NCI-H146 treated with DMSO at 0.1 percent for 48 hours (cell line): ENCODE results near the gene L3MBTL4.
"Not testable (repeated sequence)": the region's sequence is repeated elsewhere in the genome, so short reads cannot be mapped to it uniquely, and the experiment has no call there.

ENCODE experiments used
- DNase-seq: peaks from one replicate; lab custom pipeline; 2025; ENCODE audit not compliant: unreplicated experiment; lab: John Stamatoyannopoulos, UW

The L3MBTL4 gene

GRCh38 chr18:6315517-6316331 lies 99.0 kb downstream of the L3MBTL4 start:
- DNase-seq: no peak

GRCh38 chr18:6313415-6313814 lies 101.3 kb downstream of the L3MBTL4 start:
- DNase-seq: no peak

- no peak for DNase-seq
Measured at GRCh38 chr18:6311456-6312215, 103.1 kb downstream of the L3MBTL4 start.

- DNase-seq: no peak
Measured at GRCh38 chr18:6310714-6311113, 104.0 kb downstream of the L3MBTL4 start.

- DNase-seq: no peak
Measured at GRCh38 chr18:6297875-6298274, 116.8 kb downstream of the L3MBTL4 start.

GRCh38 chr18:6294148-6294784 lies 120.4 kb downstream of the L3MBTL4 start:
- DNase-seq: no peak

GRCh38 chr18:6289843-6290242 lies 124.9 kb downstream of the L3MBTL4 start:
- no peak for DNase-seq

- DNase-seq: no peak
Measured at GRCh38 chr18:6286585-6286984, 128.1 kb downstream of the L3MBTL4 start.

- DNase-seq: no peak
Measured at GRCh38 chr18:6284761-6285160, 129.9 kb downstream of the L3MBTL4 start.

- no peak for DNase-seq
Measured at GRCh38 chr18:6284300-6284699, 130.4 kb downstream of the L3MBTL4 start.

GRCh38 chr18:6281874-6282273 lies 132.8 kb downstream of the L3MBTL4 start:
- no peak for DNase-seq

GRCh38 chr18:6280211-6280743 lies 134.4 kb downstream of the L3MBTL4 start:
- no peak for DNase-seq

- no peak for DNase-seq
Measured at GRCh38 chr18:6279308-6279707, 135.4 kb downstream of the L3MBTL4 start.

- no peak for DNase-seq
Measured at GRCh38 chr18:6273423-6273822, 141.3 kb downstream of the L3MBTL4 start.

GRCh38 chr18:6272144-6272543 lies 142.6 kb downstream of the L3MBTL4 start:
- DNase-seq: not testable (repeated sequence)

GRCh38 chr18:6271585-6271984 lies 143.1 kb downstream of the L3MBTL4 start:
- no peak for DNase-seq

- DNase-seq: no peak
Measured at GRCh38 chr18:6270771-6271216, 143.9 kb downstream of the L3MBTL4 start.

- no peak for DNase-seq
Measured at GRCh38 chr18:6269660-6270332, 144.9 kb downstream of the L3MBTL4 start.

GRCh38 chr18:6266212-6266611 lies 148.5 kb downstream of the L3MBTL4 start:
- DNase-seq: no peak

GRCh38 chr18:6261938-6262337 lies 152.8 kb downstream of the L3MBTL4 start:
- DNase-seq: no peak

- not testable (repeated sequence) for DNase-seq
Measured at GRCh38 chr18:6259324-6259723, 155.4 kb downstream of the L3MBTL4 start.
